Fibroblast of peridontal ligament (primary cell): Measurements from ENCODE around the gene MAST1.
"Not testable (repeated sequence)": the region's sequence is repeated elsewhere in the genome, so short reads cannot be mapped to it uniquely, and the experiment has no call there.

Experiments used
- DNase-seq: peaks from one replicate; pipeline ENCODE4 v3.0.0-alpha.2; 2010; ENCODE audit errors: extremely low read depth

Gene MAST1

DNA sequence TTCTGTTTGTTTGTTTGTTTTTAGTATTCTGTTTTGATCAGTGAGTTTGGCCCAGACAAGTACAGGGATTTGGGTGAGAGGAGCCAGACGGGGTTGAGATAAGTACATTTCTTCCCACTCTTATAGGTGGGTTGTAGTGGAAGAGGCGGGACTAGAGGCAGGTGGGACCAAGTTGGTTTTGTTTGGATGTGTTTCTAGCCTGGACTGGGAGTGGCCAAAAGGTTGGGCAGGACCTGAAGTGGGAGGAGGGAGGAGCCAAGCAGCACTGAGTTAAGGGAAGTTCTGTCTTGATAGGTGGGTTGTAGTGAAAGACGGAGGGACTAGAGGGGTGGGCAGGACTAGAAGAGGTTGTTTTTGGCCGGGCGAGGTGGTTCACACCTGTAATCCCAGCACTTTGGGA is 33.9 kb downstream of the MAST1 start:
- DNase-seq = no peak

- DNase-seq = no peak
Measured at GRCh38 chr19:12872941-12873890, 34.9 kb downstream of the MAST1 start.

- DNase-seq = no peak
Measured at GRCh38 chr19:12873891-12874745, 35.8 kb downstream of the MAST1 start.

- no peak for DNase-seq
Measured at GRCh38 chr19:12875086-12875485, 36.8 kb downstream of the MAST1 start.

DNA sequence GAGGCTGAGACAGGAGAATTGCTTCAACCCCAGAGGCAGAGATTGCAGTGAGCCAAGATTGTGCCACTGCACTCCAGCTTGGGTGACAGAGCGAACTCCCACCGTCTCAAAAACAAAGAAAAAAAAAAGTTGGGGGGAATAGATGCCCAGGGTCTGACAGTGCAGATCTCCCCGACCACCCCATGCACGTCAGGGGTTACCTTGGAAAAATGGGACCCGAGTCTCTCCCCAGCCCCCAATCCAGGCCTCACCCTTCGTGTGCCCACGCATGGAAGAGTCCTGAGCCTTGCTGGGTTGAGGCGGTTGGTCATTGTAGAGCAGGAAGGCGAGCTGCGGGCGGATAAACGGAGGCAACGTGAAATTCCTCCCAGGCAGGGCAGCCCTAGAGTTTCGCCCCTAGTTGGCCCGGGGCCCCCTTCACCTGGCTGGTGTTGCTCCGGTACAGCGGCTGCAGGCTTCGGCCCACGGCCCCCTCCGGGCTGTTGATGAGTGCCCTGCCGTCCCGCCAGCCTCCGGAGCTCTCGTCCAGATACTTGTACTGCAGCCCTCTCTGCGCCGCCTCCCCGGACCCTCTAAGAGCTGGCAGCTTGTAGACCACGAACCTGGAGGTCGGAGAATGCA is 42.3 kb downstream of the MAST1 start:
- no peak for DNase-seq

- DNase-seq = peak; percentile 89
Measured at GRCh38 chr19:12881172-12881808, 43.0 kb downstream of the MAST1 start, which contains the start of gene DNASE2. DNASE2 (minus strand) TSS chr19:12881449; CDS start chr19:12881375, 74 bp downstream.

- no peak for DNase-seq
Measured at GRCh38 chr19:12882589-12882988, 44.3 kb downstream of the MAST1 start.

GRCh38 chr19:12884202-12884601 is 45.9 kb downstream of the MAST1 start:
- no peak for DNase-seq

DNA sequence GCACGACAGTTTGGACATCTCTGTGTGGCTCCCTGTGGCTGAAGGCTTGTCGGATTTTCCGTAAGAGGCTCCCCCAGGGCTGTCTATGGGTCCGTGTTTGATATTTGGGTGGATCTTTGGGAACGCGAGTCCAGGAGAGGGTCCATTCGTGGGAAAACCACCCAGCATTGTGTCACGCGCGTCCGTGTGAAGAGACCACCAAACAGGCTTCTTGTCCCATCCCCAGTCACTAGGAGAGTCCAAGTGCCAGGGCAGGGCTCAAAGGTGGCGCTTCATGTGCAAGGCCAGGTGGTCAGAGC is 46.3 kb downstream of the MAST1 start:
- DNase-seq = no peak

DNA sequence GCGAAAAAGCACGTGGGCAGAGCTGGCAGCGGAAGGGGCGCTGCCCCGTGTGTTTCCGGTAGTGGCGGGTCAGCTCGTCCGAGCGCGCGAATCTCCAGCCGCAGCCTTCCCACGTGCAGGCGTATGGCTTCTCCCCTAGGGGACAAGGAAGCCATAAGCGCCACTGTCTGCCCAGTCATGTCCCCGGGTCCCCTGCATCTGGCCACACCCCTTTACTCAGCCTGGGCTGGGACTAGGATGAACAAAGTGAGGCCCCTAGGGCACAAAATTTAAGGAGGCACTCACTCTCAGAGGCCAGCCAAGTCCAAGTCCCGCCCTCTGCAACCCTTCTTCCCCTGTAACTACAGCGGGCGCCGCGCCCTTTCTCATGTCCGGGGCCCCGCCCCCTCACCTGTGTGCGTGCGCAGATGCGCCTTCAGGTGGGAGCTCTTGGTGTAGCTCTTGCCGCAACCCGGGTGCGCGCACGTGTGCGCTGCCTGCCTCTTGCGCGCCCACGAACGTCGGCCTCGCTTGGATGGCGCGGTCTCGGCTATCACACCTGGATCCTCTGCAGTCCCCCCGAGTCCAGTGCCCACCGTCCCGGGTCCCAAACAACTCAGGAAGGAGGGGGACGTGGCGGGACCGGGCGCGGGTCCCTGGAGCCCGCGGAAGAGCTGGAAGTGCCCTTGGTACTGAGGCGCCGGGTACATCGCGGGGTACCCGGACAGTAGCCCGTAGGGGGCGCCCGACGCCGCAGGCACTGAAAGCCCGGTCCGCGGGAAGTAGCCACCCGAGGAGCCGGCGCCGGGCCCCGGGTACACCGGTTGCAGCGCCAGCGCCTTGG is 46.8 kb downstream of the MAST1 start:
- DNase-seq = peak; percentile 25

- no peak for DNase-seq
Measured at GRCh38 chr19:12885749-12886650, 47.7 kb downstream of the MAST1 start.

DNA sequence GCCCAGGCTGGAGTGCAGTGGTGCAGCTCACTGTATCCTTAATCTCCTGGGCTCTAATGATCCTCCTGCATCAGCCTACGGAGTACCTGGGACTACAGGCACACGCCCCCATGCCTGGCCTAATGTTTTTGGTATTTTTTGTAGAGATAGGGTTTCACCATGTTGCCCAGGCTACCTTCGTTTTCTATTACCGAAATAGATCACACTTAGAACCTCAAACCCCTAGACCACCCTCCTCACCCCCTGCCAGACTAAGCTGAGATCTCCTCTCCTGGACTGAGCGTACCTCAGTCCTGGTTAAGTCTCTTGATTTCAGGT is 48.3 kb downstream of the MAST1 start:
- no peak for DNase-seq

- DNase-seq = no peak
Measured at GRCh38 chr19:12886969-12887747, 48.8 kb downstream of the MAST1 start, which contains the start of gene KLF1. KLF1 (minus strand) TSS chr19:12887201; CDS start chr19:12887140, 61 bp downstream.

DNA sequence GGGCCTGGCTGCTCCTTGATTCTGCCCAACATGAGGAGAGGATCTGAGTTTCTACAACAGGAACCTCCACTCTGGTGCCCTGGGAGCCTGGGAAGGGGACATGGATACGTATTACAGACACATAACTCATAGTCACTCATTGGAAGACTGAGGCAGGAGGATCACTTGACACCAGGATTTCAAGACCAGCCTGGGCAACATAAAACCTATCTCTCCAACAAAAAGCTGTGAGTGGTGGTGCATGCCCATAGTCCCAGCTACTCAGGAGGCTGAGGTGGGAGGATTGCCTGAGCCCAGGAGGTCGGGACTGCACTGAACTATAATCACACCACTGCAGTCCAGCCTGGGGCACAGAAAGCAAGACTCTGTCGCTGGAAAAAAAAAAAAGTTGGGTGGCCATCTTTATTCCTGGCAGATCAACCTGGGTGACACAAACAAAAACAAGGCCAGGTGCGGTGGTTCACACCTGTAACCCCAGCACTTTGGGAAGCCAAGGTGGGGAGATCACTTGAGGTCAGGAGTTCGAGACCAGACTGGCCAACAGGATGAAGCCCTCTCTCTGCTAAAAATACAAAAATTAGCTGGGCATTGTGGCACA is 49.8 kb downstream of the MAST1 start:
- DNase-seq = no peak

- DNase-seq = not testable (repeated sequence)
Measured at GRCh38 chr19:12890299-12890786, 52.0 kb downstream of the MAST1 start.

GRCh38 chr19:12890787-12891552 is 52.7 kb downstream of the MAST1 start, which contains the start of gene GCDH:
GCDH (plus strand) TSS chr19:12891160; CDS start chr19:12891305, 145 bp downstream.
- peak; percentile 98 for DNase-seq

DNA sequence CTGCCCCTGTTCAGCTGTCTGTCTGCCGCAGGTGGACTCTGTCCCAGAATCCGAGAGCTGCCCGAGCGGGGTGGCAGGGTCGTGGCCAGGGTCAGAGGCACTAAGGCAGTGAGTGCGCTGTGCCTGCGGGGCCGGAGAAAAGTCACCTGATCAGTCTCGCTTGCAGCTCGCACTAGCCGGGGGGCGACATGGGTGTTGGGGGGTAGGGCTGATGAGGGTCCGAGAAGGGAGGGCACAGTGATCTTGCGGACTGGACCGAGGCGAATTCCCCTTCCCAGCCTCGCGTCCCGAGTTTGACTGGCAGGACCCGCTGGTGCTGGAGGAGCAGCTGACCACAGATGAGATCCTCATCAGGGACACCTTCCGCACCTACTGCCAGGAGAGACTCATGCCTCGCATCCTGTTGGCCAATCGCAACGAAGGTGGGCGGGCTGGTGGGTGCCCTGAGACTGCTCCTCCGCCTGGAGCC is 53.3 kb downstream of the MAST1 start:
- no peak for DNase-seq
